ENCODE data around the gene CACNA1E. TPM values are rescaled to one million over a fixed set of nuclear protein-coding genes. Genes with fewer than 3 reads are reported as not detected.

Gene CACNA1E
- total RNA-seq, 4 donors from 2014 or later, result 0.09 to 0.19 TPM; not detected in 2

GRCh38 chr1:181594553-181594952 lies 111.2 kb downstream of the CACNA1E start:
- WGBS, 2 donors, result 73 to 74% methylated on average over 5 of the region's 5 CpGs
- Histone ChIP-seq H3K4me1 (no peaks in the 10 kb centered on the region), H3K27me3 (peaks cover 0 to 19% (median 0%) of the 10 kb centered on the region in 4 donors), H3K36me3 (no peaks in the 10 kb centered on the region), H3K27ac (no peak overlapping the region), H3K9me3 (no peaks in the 10 kb centered on the region), H3K4me3 (no peak overlapping the region)
- intact Hi-C loops (cut with DNase I), result no loop called here
- no peak for DNase-seq
- TF ChIP-seq POLR2A (IDR thresholded peaks at IDR 0.05) (no peak), CTCF (IDR thresholded peaks at IDR 0.05) (no peak)

- Histone ChIP-seq H3K27ac (no peak overlapping the region), H3K27me3 (peaks cover 0 to 19% (median 0%) of the 10 kb centered on the region in 4 donors), H3K36me3 (no peaks in the 10 kb centered on the region), H3K4me1 (no peaks in the 10 kb centered on the region), H3K4me3 (no peak overlapping the region), H3K9me3 (no peaks in the 10 kb centered on the region)
- DNase-seq, result no peak
- TF ChIP-seq POLR2A (IDR thresholded peaks at IDR 0.05) (no peak), CTCF (IDR thresholded peaks at IDR 0.05) (no peak)
- intact Hi-C loops (cut with DNase I), result no loop called here
- 52 to 74% methylated on average over 6 of the region's 6 CpGs for WGBS, 2 donors
Measured at GRCh38 chr1:181595234-181595633, 111.9 kb downstream of the CACNA1E start.

GRCh38 chr1:181601186-181601950 lies 118.1 kb downstream of the CACNA1E start:
- Histone ChIP-seq H3K9me3 (no peaks in the 10 kb centered on the region), H3K36me3 (no peaks in the 10 kb centered on the region), H3K27ac (no peak overlapping the region), H3K27me3 (no peaks in the 10 kb centered on the region), H3K4me3 (no peak overlapping the region), H3K4me1 (no peaks in the 10 kb centered on the region)
- 90 to 92% methylated on average over 4 of the region's 4 CpGs for WGBS, 2 donors
- TF ChIP-seq POLR2A (IDR thresholded peaks at IDR 0.05) (no peak), CTCF (IDR thresholded peaks at IDR 0.05) (no peak)
- DNase-seq, result no peak
- intact Hi-C loops (cut with DNase I), result no loop called here

GRCh38 chr1:181603735-181604410 lies 120.6 kb downstream of the CACNA1E start:
- WGBS, 2 donors, result 73 to 89% methylated on average over 3 to 5 of the region's 10 CpGs
- Histone ChIP-seq H3K9me3 (no peaks in the 10 kb centered on the region), H3K27me3 (no peaks in the 10 kb centered on the region), H3K4me1 (no peaks in the 10 kb centered on the region), H3K27ac (no peak overlapping the region), H3K4me3 (no peak overlapping the region), H3K36me3 (no peaks in the 10 kb centered on the region)
- TF ChIP-seq CTCF (IDR thresholded peaks at IDR 0.05) (no peak), POLR2A (IDR thresholded peaks at IDR 0.05) (no peak)
- DNase-seq, result no peak
- intact Hi-C loops (cut with DNase I), result no loop called here

- TF ChIP-seq CTCF (IDR thresholded peaks at IDR 0.05), result no peak
- no peak for TF ChIP-seq POLR2A (IDR thresholded peaks at IDR 0.05)
- Histone ChIP-seq H3K4me1 (no peaks in the 10 kb centered on the region), H3K4me3 (no peak overlapping the region), H3K36me3 (no peaks in the 10 kb centered on the region), H3K9me3 (no peaks in the 10 kb centered on the region), H3K27me3 (no peaks in the 10 kb centered on the region), H3K27ac (no peak overlapping the region)
- no peak for DNase-seq
- WGBS, 2 donors, result 62 to 63% methylated on average over 5 to 7 of the region's 7 CpGs
- intact Hi-C loops (cut with DNase I), result no loop called here
Measured at GRCh38 chr1:181604482-181605249, 121.3 kb downstream of the CACNA1E start.
